HG03558 (cell line): ENCODE results near the gene ZDHHC14.
A peak's percentile ranks its signal among the peaks of the same experiment; 100 is the strongest.
"Not testable (repeated sequence)": the region's sequence is repeated elsewhere in the genome, so short reads cannot be mapped to it uniquely, and the experiment has no call there.

ENCODE experiments used
- ATAC-seq: cut with Tn5 transposase; IDR thresholded peaks from one replicate; pipeline ENCODE4 v1.9.1; 2021; ENCODE audit warnings: moderate number of reproducible peaks; ENCODE audit not compliant: unreplicated experiment; ENCODE audit errors: extremely low read depth

ZDHHC14 gene

DNA sequence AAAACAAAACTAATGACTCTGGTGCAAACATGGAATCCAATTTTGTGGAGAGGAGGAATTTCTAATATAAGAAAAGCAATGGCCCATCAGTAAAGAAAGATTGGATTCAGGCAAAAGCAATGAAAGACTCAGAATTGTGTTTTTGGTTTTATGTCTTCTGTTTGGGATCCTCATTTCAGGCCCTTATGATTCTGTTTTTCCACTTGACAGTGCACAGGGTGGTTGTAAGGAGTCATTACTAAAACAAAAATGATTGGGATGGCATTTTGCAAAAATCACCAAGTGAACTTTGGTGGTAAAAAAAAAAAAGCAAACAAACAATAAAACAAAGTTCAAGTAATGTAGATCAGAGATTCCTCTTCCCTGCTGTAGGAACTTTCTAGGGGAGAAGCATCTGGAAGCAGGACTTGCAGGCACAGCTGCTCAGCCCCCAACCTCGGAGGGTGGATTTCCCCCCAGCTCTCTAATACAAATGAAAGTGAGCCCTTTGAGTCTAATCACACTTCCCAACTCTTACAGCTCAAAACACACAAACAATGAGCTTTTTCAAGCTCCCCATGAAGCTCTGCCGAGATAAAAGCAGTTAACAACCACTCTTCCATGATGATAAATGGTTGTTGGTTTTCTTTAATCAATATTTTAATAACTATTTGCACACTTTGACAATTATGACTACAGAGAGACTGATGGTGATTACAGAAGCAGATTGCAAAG lies 177.7 kb downstream of the ZDHHC14 start:
- no peak for ATAC-seq

- ATAC-seq = no peak
These were observed 178.3 kb downstream of the ZDHHC14 start for GRCh38 chr6:157559201-157559756.

GRCh38 chr6:157560063-157560462 lies 179.1 kb downstream of the ZDHHC14 start:
- not testable (repeated sequence) for ATAC-seq

DNA sequence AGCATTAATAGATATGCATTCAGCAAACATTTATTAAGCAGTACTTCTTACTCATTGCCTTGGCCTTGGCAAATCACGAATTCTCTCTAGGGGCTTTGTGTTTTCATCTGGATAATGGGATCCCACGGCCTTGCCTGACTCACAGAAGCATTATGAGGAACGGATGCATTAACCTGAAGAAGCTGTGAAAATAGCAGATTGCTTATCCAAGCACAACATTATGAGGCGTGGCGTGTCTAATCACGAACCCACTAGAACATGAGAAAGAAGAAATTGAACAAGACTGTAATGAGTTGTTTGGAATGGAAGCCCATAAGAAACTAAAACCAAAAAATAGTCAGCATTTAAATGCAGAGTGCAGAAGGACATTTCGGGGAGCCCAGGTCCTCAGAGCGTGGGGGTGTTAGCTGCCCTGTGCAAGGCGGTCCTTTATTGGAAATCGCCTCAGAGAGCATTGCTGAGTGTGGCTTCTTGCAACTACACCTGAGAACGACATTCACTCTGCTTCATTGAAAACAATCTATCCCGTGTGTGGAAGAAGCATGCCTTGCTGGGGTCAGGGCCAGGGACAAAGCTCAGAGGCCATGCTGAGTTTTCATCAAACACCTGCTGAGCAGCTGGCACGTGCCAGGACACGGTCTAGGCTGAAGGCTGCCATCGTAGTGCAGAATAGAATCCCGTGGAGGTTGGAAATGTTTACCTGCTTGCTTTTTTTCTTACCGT lies 179.9 kb downstream of the ZDHHC14 start:
- ATAC-seq = no peak

DNA sequence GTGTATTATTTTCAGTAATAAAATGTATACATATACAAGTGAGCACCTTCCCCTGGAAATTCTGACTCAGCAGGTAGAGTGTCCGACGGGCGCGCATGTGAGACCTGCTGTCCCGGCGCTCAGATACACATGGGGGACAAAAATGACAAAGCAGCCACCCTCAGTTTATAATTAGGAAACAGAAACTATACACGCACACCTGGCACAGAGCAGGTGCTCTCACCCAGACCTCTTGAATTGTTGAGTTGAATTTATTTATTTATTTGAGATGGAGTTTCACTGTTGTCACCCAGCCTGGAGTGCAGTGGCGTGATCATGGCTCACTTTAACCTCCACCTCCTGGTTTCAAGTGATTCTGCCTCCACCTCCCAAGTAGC lies 180.4 kb downstream of the ZDHHC14 start:
- ATAC-seq = peak; percentile 14

GRCh38 chr6:157561929-157562810 lies 181.2 kb downstream of the ZDHHC14 start:
- peak; percentile 18 for ATAC-seq

DNA sequence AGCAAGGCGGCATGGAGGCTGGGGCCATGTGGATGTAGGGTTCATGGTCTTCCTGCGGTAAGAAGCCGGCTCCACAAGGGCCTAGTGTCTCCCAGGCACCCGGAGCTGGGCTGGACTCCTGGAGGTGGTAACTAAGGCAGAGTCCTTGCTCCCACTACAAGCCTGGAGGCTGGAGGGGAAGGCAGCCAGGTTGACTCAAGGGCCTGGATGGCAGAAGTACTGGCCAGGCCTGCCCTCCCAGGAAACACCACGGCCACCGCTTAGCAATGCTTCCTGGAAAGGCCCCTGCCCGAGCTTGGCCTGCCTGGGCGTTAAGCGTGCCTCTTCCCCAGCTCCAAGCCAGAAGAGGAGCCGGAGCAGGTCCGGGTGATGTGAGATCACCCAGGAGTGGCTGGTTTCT lies 182.0 kb downstream of the ZDHHC14 start:
- no peak for ATAC-seq

DNA sequence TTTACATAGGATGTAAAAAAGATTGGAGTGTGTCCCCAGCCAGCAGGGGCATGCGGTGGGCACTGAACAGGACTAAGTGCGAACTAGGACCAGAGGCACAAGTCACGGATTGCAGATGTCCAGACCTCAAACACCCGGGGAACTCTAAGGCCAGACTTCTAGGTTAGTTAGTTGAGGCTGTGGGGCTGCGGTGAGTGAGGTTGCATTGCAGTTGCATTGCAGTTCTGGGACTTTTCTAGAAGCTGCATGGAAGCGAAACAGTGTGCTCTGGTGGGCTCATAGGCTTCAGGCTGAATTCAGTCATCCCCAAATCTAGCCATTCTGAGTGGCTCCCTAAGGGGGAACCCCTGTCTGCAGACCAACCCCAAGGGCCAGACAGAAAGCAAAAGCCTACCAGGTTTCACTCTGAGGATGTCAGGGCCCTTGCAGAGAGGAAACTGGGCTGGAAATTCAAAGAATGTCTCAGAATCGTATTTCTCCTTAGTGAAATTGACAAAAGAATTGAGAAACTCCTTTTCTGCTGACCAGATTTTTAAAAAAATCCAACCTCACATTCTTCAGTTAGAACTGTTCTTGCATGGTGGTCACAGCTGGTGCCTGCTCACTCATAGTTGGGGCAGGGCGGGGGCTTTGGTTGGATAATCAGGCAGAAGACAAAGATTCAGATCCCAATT lies 182.8 kb downstream of the ZDHHC14 start:
- peak; percentile 54 for ATAC-seq

DNA sequence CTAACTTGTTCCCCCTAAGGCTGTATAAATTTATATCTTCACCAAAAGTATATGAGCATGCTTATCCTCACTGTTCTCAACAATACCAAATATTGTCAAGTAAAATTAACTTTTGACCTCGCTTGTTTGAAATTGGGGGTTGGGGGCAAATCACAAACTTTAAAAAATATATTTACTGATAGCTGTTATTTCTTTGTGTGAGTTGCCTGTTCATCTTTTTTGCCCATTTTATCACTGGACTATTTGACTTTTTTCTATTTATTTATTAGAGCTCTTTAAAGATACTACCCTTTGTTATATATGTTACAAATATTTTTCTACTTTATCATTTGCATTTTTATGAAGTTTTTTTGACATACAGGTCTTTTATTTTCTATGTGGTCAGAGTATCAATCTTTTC lies 187.7 kb downstream of the ZDHHC14 start:
- ATAC-seq = no peak

GRCh38 chr6:157569543-157569942 lies 188.6 kb downstream of the ZDHHC14 start:
- peak; percentile 48 for ATAC-seq

GRCh38 chr6:157570104-157570503 lies 189.1 kb downstream of the ZDHHC14 start:
- ATAC-seq = no peak

DNA sequence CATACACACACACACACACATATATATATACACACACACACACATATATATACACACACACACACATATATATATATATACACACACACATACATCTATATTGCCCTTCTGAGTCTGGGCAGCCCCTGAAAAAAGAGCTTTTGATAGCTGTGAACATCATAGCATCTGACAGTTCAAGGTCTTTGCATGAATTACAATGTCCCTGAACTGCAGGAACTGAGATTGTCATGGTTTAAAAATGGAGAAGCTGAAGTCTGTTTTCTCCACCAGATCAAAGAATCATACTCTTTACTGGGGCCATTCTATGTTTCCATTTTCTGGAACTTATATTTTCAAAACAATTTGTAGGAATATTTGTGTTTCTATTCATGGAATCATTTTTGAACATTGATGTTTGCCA lies 189.8 kb downstream of the ZDHHC14 start:
- ATAC-seq = no peak

GRCh38 chr6:157571269-157571668 lies 190.3 kb downstream of the ZDHHC14 start:
- ATAC-seq = no peak

DNA sequence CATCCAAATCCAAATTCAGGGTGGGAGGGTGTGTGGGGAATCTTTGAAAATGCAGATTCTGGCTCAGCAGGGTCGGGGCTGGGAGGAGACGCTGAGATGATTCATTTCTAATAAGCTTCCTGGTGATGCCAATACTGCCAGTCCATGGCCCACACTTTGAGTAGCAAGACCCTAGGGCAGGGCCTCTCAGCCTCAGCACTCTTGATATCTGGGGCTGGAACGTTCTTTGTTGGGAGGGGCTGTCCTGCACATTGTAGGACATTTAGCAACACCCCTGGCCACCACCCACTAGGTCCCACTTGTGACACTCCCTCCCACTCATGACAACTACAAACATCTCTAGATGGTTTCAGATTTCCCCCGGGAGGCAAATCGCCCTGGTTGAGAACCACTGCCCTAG lies 191.0 kb downstream of the ZDHHC14 start:
- no peak for ATAC-seq

DNA sequence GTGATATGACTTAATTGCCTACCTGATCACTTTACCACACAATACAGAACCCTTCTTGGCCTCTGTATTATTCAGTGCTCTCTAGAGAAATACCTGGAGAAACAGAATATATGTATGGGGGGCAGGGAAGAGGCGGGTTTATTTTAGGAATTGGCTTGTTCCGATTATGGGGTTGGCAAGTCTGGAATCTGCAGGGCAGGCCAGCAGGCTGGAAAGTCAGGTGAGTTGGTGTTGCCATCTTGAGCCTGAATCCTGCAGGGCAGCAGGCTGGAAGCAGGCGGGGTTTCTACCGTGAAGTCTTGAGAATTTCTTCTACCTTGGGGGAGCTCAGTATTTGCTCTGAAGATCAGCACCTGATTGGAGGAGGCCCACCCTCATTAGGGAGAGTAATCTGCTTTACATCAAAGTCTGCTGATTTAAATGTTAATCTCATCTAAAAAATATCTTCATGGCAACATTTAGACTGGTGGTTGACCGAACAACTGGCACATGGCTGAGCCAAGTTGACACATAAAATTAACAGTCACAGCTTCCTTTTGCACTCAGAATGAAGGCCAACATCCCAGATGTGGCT lies 193.9 kb downstream of the ZDHHC14 start:
- no peak for ATAC-seq

- ATAC-seq = no peak
These were observed 194.6 kb downstream of the ZDHHC14 start for GRCh38 chr6:157575436-157576145.

GRCh38 chr6:157576991-157577390 lies 196.0 kb downstream of the ZDHHC14 start:
- not testable (repeated sequence) for ATAC-seq

DNA sequence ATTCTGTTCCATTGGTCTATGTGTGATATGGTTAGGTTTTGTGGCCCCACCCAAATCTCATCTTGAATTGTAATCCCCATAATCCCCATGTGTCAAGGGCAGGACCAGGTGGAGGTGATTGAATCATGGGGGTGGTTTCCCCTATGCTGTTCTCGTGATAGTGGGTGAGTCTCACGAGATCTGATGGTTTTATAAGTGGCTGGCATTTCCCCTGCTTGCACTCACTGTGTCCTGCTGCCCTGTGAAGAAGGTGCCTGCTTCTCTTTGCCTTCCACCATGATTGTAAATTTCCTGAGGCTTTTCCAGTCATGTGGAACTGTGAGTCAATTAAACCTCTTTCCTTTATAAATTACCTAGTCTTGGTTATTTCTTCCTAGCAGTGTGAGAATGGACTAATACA lies 197.5 kb downstream of the ZDHHC14 start:
- not testable (repeated sequence) for ATAC-seq

DNA sequence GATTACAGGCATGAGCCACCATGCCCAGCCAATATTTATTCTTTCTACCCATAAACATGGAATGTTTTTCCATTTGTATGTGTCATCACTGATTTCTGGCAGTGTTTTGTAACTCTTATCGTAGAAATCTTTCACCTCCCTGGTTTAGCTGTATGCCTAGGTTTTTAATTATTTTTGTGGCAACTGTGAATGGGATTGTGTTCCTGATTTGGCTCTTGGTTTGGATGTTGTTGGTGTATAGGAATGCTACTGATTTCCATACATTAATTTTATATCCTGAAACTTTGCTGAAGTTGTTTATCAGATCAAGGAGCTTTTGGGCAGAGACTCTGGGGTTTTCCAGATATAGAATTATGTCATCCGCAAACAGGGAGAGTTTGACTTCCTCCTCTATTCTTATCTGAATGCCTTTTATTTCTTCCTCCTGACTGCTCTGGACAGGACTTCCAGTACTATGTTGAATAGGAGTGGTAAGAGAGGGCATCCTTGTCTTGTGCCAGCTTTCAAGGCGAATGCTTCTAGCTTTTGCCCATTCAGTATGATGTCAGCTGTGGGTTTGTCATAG lies 198.6 kb downstream of the ZDHHC14 start:
- ATAC-seq = no peak
